Left hindlimb (tissue), 1 donor: ENCODE results near the gene MSLN.
A peak's percentile ranks its signal among the peaks of the same experiment; 100 is the strongest.

Source experiments
- DNase-seq: peaks from one replicate; pipeline ENCODE4 v3.0.0-alpha.2; 2018

MSLN gene

DNA sequence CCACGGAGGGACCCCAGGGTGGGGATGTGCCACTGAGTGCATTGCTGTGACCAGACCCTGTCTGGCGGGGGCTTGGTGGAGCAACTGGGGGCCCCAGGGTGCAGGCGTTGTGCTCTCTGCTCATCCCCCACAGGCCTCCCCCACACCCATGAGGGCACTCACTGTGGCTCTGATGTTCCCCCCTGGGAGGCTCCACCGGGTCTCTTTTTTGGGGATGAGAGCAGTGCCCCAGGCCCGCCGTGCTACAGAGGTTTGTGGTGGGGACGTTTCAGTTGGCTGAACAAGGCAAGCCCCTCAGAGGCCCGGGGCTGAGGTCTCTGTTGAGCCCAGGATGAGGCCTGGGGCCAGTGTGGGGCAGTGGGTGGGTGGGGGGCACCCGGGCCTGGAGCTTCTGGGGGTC lies 36.8 kb upstream of the MSLN start:
- DNase-seq = no peak

DNA sequence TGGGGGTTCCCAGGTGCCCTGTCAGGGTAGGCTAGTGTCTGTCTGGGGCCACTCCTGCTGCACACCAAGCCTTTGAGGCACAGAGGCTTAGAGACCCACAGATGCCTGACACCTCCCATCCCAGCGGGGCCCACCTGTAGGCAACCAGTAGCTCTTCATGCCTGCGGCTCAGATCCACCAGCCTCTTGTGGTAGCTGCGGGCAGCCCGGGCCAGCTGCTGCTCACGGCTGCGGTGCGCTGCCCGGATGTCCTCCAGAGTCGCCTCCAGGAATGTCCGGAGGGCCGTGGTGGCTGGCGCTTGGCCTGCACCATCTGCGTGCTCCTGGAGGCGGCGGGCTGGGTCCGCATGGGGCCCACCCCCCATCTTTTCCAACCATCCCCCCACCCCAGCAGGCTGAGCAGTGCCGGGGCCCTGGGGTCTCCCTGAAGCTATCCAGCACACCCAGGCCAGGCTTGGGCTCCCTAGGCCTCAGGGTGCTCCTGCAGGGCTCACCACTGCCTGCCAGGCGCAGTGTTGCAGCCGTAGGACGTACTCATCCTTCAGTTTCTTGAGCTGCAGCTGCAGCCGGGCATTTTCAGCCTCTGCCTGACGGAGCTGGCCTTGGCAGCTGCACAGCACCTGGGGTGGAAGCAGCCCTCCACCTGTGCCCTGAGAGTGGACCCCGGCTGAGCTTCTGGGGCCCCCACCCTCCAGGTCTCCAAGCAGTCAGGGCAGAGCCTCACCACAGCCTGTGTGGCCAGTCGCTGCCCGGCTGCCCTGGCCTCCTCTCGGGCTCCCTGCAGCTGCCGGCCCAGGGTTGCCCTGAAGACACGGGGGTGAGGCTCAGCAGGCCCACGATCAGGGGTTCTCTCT lies 36.1 kb upstream of the MSLN start:
- DNase-seq = no peak

DNA sequence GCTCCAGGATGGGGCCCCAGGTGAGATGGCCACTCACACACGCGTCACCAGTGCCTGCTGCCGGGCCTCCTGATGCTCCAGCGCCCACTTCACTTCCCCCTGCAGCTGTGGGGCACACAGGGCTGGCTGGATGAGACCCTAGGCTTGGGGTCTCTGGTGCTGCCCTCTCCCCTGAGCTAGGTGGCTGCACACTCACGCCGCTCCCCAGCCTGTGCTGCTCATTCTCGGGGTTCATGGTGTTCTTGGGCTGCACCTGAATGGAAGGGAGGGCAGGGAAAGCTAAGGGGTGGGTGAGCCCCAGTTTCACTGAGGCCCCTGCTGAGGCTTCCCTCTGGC lies 35.5 kb upstream of the MSLN start:
- DNase-seq = no peak

DNA sequence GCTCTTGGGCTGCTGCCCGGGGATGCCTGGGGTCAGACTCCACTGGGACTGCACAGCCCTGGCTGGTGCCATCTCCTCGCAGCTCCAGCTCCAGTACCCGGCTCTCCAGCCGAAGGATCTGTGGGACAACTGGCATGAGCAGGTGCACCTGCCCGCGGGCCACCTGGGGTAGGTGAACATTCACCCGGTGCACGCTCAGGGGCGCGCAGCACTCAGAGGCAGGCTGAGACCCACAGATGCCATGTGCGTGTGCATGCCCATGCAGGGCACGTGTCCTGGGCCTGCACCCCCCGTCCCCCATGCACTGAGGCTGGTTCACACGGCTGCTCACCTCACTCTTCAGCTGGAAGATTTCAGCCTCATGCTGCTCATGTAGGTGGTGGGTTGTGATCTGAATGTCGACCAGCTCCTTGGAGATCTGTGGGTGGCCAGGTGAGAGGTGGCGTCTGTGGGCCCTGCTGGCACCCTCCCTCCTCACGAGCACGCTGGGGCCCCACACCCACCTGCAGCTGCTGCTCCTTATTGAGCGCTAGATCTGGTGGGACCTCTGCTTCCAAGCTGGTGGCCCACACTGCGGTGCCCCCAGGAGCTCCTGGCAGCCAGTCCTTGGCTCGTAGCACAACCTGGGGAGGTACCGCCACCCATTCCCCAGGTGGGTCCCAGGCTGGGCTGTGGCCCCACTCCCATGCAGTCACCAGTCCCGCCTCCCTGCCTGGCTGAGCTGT lies 34.9 kb upstream of the MSLN start:
- peak; percentile 36 for DNase-seq

DNA sequence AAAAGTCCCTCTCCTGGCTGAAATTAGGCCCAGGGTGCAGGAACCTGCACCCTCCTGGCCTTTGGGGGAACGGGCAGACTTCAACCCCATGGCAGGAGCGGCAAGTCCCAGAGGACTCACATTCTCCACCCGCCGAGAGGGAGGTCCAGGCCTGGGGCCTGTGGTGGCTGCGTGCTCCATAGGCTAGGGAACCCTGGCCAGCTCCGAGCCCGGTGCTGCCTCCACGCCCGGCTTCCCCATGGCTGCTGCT lies 34.4 kb upstream of the MSLN start:
- DNase-seq = no peak

DNA sequence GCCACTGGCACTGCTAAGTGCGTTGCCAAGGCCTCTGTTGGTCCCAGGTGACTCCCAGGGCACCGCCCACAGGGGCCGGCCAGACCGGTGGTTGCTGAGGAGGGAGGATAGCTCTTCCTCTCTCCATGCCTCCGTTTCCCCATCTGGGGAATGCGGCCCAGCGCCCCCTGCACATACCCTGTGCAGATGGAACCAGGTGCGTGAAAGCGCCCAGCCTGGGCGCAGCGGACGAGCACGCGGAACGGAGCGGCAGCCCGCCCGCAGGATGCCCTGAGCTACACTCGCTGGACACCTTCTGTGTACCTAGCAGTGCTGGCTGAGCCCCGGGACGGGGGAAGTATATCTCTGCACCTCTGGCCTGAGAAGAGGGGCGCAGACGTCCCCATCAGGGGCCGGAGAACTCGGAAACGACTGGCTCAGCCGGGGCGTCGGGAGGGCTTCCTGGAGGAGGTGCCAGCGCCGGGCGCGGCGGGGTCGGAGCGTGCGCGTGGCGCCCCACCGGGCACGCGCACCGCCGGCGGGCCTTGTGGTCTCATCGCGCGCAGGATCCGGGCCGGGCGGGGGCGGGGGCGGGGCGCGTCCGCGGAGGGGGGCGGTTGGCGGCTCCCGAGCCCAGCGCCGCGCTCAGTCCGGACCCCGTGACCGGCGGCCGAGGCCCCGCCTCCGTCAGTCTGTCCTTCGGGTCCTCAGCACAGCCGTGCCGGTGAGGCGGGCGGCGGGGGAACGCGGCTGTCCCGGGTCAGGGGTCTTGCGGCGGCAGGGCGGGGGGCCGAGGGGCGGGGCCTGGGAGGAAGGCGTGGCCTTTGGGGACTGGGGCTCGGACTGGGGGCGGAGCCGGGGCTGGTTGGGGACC lies 33.9 kb upstream of the MSLN start, which contains the start of the genes CCDC78 and HAGHL:
CCDC78 (minus strand) TSS at position 6 of the 853 bp plus-strand sequence. CDS start 76 bp downstream, outside the sequence.
HAGHL (plus strand) TSS at position 669 of the 853 bp plus-strand sequence. CDS start 404 bp downstream, outside the sequence.
- DNase-seq = peak; percentile 52

DNA sequence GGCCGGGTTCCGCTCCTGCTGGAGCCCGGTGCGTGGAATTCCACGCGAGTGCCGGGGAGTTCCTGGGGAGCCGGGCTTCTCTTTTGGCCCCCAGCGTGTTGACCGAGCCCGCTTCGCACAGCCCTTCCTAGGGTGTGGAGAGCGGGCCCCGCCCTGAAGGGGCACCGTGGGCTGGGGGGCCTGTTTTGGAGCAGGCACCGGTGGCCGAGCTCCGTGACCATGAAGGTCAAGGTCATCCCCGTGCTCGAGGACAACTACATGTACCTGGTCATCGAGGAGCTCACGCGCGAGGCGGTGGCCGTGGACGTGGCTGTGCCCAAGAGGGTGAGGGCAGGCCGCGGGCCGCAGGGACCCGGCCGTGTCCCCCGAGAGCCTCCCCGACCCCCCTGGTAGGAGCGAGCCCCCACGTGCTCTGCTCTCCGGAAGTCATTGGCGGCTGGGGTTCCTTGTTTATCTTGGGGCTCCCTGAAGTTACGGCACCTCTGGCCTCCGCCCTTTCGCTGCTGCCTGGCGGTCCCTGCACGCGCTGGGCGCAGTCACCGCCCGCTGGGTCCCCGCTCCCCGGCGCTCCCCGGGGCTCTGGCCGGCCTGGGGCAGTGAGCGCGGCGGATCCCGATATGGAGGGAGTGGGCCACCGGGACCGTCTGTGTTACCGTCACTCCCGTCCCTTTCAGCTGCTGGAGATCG lies 33.1 kb upstream of the MSLN start:
- peak; percentile 43 for DNase-seq

DNA sequence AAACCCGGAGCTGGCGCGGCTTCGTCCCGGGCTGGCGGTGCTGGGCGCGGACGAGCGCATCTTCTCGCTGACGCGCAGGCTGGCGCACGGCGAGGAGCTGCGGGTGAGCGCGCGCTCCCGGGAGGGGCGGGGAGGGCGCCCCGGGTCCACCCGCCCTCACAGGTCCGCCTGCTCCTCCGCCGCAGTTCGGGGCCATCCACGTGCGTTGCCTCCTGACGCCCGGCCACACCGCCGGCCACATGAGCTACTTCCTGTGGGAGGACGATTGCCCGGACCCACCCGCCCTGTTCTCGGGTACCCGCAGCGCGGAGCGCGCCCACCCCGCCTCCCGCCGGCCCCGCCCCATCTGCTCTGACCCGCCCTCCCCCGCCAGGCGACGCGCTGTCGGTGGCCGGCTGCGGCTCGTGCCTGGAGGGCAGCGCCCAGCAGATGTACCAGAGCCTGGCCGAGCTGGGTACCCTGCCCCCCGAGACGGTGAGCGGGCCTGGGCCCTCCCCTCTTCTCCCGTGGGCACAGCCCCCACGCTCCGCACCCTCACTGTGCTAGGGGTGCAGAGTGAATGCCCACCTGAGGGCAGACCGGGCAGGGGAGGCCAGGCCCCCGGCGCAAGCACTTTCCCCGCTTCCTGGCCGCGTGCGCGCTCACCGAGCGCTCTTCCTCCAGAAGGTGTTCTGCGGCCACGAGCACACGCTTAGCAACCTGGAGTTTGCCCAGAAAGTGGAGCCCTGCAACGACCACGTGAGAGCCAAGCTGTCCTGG lies 32.2 kb upstream of the MSLN start:
- peak; percentile 75 for DNase-seq

DNA sequence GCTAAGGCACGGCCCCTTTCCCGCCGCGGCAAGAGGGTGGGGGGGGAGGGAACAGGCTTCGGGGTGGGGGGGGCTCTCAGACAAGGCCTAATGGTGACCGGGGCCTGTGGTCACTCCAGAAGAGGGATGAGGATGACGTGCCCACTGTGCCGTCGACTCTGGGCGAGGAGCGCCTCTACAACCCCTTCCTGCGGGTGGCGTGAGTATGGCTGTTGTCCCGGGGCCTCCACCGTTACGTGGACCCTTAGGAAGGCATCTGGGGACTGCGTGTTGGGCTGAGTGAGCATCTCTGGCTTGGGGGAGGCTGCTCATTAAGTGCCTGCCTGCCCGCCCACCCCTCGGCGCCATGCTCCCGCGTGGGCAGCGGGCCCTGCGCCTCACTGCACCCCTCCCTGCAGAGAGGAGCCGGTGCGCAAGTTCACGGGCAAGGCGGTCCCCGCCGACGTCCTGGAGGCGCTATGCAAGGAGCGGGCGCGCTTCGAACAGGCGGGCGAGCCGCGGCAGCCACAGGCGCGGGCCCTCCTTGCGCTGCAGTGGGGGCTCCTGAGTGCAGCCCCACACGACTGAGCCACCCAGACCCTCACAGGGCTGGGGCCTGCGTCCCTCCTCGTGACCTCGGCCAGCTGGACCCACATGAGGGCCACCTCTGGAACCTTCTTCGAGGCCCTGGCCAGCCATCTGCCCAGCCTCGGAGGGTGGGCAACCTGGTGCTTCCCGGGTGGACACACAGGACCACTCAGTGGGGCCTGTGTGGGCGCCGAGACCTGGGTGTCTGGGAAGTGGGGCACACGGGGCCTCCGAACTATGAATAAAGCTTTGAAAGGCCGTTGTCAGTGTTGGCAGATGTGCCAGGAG lies 31.4 kb upstream of the MSLN start:
- peak; percentile 33 for DNase-seq

DNA sequence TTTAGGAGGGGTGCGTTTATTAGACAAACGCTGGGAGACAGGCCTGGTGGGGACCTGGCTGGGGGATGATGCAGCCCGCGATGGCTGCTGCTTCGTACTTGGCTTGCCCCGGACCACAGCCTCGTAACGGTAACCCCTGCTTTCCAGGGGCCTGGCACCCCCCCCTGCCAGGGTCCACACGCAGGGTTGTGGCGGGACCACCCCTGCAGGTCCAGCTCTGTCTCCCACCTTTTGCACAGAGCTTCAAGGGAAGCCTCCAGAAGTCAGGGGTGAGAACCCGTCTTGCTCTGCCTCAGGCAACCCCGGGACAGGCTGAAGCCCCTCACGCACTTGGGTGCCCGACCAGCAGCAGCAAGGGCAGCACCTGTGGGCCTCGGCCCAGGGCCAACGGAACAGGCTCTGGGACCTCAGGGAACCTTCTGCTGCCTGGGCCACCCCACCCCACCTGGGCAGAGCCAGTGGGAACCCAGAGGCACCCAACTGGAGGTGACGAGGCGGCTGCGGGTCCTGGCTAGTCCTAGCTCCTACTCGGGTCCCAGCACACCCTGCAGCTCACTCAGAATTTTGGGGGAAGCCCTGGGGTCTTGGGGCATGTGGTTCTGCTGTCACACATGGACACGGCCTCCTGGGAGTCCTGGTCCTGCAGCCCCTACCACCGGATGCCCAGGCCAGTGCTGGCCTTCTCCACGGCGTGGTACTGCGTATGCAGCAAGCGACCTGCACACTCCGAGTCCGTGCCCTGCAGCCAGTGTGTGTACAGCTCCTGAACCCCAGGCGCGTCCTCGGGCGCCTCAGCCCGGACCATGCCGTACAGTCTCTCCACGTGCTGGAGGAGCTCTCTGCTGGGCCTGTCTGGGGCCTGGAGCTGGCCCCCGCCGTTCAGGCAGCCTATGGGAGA lies 30.5 kb upstream of the MSLN start:
- peak; percentile 27 for DNase-seq

DNA sequence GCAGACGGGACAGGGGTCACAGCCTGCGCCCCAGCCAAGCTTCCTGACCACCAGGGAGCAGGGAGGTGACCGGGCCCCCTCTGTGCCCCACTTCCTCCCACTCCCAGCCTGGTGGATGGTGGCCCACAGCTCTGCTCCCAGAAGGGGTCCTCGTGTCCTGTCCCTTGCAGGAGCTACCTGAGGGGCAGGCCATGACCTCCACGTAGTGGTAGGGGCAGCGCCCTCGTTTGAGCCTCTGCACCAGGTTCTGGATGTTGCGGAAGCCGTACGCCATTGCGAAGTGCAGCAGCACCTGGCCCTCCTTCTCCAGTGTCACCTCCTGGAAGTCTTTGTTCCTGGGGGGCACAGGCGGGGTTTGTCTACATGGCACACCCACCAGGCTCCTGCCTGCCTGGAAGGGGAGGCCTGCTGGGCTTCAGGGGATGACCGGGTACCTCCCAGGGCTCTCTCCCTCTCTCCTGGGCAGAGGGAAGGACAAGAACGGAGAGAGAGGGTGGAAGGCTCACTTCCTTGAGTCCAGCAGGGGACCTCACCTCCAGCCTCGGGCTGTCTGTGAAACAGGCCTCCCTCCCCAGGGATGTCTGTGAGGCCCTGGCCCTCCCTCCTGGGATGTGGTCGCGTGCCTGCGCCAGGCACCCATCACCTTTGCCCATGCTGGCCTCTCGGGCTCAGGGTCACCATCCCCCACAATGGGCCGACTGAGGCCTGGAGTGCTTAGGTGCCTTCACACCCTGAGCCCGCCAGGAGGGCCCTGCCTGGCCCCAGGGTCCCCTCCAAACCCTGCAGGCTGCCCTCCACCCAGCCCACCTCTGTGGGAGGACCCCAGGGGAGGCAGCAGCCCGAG lies 29.6 kb upstream of the MSLN start:
- peak; percentile 21 for DNase-seq

DNA sequence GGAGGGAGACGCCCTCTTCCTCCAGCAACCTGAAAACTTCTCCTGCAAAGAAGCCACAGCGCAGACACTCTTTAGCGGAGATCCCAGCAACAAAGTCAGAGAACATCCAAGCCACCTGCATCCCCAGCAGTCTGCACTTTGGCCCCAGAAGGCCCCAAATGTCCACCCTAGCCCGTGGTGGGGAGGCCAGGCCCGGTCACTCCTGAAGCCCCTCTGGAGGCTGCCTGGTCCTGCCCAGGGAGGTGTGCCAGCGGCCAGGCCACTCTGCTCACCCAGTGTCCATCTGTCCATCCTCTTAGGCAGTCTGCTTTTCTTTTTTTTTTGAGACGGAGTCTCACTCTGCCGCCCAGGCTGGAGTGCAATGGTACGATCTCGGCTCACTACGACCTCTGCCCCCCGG lies 28.2 kb upstream of the MSLN start:
- peak; percentile 24 for DNase-seq

DNA sequence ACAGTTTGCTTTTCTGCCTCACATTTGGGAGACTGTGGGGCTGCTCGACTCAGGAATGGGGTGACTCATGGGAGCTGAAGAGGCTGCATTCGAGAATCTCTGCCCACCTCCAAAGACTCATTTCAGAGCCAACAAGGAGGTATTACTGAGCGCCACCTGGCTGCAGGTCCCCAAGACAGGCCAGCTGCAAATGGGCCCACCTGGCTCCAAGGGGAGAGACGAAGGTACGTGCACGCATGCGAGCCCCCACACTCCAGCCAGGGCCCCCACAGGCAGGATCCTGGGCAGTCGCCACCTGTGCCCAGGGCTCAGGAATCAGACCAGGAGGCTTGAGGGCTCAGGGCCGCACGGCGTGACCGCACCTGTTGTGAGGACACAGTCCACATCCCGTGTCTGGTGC lies 27.6 kb upstream of the MSLN start:
- no peak for DNase-seq

DNA sequence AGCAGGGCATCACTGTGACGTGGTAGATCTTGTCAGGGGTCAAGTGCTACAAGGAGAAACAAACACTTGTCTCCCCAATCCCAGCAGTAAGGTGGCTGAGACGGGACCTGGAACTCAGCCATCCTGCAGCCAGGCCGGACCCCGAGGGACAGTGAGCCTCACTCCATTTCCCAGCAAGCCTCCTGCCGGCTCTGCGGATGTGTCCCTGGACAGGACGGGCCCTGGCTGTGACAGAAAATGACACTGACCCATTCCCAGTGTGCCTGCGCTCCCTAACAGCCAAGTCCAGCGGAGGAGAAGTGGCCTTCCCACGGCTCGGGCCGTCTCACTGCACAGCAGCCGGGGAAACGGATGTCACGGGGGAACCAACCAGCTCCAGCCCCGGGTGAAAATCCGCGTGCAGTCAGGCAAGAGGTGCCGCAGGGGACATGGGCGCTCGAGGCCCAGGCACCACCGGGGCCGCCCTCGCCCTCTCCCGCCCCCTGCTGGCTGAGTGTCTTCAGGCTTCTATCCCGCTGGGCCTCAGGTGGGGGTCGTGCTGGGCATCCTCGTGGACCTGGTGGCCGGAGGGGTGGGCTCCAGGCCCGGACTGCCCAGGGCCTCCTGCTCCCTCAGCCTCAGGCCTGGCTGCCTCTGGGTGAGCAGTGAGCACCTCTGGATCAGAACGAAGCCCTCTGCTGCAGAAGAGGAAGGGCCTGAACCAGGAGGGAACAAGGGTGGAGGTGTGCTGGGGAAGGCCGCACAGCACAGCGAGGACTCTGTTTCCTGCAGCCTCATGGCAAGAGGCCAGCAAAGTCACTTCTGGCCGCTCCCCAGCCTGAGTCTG lies 26.9 kb upstream of the MSLN start:
- DNase-seq = no peak

DNA sequence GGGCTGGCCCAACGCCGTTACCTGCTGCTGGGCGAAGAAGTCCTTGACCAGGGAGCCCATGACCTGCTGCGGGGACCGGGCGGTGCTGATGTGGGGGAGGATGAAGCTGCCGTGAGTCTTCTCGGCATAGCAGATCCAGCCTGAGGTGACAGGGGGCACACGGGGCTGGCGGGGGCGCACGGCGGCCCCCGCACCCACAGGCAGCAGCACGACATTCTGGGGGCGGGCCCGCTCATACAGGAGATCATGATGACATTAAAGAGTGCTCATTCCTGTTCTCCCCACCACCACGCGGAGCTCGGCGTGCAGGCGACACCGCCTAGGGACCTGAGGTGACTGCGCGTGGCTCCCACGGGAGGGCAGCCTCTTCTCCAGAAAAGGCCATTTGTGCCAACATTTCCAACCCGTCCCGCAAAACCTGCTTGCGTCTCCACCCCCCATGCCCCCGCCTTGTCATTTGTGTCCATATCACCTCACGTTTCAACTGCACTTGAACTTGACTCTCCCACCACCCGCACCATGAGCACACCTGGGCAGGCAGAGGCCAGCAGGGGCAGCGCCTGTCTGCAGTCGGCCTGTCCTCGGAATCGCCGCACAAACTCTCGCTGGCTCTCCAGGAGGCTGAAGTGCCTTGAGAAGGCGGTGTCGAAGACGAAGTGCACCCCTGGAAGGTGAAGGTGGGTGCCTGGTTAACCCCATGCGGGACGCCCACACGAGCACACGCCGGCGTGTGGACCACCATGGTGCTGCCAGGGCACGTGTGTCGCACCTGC lies 26.1 kb upstream of the MSLN start:
- no peak for DNase-seq

DNA sequence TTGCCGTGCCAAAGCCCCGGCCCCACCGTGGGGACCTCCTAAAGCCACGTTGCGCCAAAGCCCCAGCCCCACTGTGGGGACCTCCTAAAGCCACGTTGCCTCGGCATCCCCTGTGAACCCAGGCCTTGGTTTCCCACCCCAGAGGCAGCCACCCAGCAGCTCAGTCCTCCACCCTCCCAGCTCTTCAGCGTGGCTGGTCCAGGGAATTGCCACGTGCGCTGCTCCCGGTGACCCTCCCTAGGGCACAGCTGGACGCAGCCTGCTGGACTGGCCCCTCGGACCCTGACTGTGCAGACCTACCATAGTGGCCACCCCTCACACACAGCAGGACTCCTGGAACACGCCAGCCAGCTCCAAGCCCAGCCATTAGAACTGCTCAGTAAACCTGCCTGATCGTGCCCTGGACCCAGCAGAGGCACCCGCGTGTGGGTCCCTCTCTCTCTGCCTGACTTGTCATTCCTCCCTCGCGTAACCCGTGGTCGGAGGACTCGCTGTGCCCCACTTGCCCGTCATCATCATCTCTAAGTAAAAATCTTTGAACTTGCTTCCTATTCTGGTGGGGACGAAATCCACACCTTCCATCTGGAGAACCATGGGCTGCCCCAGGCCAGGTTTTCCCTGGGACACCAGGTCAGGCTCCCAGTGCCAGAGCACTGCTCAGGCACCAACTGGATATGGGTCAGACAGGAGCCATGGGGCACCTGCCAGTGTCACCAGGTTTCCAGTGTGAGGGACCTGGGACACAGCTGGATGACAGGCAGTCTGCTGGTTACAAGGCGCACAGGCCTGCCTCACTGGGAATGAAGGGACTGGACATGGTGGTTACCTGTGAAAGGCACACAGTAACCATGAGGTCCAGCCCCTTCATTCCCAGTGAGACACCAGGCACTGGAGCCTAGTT lies 25.3 kb upstream of the MSLN start:
- DNase-seq = no peak
